NOMO-1 (cell line): ENCODE data around the gene RUNX3.
A peak's percentile ranks its signal among the peaks of the same experiment; 100 is the strongest.

Source experiments
- DNase-seq, 2 experiments: peaks; one replicate each; lab custom pipeline; 2025; ENCODE audit not compliant: unreplicated experiment in 2 of 2; lab: John Stamatoyannopoulos, UW

The RUNX3 gene

GRCh38 chr1:24948079-24948827 lies 18.2 kb upstream of the RUNX3 start:
- DNase-seq: no peak

DNA sequence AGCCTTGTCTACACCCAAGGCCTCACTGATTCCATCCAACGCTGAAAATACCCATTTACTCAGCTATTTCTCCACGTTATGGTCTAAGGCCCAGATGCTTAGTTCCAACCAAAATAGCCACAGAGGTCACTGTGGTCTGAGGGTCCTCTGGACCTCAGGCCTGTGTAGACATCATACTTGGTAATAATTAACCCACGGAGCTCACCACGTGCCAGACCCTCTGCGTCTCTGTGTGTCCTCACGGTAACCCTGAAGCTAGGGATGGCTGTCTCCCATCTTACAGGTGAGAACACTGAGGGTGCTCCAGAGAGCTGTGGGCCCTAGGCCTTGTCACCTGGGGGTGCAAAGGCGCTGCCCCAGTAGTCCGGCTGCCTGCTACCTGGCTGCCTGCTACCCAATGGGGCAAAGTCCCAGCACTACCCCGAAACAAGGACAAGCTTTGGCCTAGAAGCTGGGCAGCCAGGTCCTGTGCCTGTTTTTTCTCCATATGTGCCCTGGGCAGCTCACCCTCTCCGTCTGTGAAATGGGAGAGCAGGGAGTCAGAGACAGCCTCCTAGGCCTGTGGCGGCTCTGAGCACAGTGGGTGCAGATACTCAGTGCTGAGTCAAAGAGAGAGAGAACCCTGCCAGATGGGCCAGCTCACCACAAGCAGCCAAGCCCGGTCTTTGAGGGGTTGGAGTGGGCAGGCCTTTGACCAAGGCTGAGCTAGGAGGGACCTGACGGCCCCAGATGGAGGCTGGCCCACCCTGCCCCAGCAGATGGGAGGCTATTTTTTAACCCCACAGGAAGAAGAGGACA lies 17.0 kb upstream of the RUNX3 start:
- DNase-seq: no peak

DNA sequence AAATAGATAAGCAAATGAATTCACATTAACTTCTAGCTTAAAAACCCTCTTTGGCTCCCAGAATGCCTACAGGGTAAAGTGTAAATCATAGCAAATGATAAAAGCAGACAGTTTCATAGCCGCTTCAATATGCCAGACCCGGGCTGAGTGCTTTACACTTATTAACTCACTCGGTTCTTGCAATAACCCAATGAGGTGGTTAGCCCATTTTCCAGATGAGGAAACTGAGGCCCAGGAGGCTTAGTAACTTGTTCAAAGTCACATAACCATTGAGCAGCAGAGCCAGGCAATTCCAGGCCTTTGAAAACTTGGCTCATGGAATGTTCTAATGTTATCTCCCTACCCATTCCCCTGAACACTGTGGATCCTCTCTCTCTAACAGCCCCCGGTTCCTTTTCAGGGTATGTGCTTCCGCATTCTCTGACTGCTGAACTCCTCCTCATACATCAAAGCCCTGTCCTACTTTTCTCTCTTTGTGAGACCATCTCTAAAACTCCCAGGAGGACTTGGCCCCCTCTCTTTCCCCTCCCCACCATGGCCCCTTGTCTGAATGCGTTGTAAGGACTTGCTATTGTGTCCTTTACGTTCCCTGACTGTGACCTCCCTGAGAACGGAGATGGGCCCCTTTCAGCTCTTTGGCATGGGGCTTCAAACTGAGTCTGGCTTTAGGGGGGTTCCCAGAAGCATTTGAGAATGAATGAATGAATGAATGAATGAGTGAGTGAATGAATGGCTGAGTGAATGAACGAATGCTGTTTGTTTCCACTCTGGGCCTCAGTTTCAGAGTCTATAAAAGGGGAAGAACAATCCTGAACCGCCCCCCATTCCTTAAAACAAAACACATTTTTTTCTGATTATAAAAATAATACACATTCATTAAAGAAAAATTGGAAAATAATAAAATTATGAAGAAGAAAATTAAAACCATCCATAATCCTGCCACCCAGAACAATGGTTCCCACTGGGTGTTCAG lies 15.6 kb upstream of the RUNX3 start:
- DNase-seq: no peak

DNA sequence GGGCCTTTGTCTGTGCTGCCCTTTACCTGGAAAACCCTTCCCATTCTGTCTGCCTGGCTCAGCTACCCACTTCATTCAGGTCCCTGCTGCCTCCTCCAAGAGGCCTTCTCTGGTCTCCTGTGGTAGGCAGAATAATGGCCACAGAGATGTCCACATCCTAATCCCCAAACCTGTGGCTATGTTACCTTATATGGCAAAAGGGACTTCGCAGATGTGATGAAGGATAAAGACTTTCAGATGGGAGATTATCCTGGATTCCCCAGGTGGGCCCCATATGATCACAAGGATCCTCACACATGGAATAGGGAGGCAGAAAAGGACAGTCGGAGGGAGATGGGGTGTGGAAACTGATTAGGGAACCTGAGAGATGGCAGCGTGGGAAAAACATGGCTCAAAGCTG lies 14.2 kb upstream of the RUNX3 start:
- DNase-seq: no peak

DNA sequence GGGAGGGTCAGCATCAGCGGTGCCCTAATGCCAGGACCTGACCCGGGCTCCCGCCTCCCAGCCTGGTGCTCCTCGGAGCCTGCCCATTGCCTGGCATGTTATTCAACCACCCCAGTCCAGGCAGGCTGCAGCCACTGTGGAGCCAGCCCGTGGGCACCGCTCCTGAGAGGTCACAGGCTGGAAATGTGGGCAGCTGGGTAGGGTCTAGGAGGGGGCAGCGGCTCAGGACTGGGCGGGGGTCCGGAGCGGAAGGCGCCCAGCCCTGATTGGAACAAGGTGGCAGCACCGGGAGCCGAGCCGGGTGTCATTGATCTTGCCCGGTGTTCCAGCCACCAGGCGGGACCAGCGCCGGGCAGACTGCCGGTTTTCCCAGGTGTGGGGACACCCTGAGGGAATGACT lies 12.7 kb upstream of the RUNX3 start:
- DNase-seq: no peak

DNA sequence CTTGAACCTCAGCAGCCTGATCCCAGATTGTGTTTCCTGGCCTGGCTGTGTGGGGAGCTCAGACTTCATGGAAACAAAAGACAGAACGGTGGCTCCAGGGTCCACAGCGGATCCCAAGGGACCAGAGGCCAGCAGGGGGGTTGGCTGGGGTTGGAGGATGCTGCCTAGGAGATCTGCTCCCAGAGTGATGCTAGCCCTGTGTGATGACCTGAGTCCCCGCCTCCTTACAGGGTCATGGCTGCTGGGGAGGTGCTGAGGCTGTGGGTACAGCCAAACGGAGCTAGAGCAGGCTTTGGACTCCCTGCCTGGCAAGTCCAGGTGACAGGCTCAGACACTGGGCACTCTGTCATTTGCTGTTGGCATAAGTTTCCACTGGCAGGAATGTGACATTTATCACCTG lies 11.5 kb upstream of the RUNX3 start:
- no peak for DNase-seq

DNA sequence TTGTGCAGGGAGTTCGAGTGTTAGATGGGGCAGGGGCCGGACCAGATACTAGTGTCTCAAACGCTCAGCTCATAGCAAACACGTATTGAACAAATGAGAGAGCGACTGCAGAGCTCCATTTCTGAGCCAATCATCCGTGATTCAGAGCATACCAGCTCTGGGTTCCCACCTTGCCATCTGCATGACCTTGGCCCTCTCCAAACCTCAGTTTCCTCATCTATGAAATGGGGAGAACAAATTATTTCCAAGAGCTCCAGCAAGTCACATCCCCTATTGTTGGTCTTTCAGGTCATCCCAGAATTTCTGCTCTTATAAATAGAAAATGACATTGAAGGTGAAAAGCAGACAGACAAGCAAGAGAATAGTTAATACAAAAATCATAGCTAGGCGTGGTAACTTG lies 10.2 kb upstream of the RUNX3 start:
- no peak for DNase-seq

- no peak for DNase-seq
These were observed 9.7 kb upstream of the RUNX3 start for GRCh38 chr1:24939675-24940193.

DNA sequence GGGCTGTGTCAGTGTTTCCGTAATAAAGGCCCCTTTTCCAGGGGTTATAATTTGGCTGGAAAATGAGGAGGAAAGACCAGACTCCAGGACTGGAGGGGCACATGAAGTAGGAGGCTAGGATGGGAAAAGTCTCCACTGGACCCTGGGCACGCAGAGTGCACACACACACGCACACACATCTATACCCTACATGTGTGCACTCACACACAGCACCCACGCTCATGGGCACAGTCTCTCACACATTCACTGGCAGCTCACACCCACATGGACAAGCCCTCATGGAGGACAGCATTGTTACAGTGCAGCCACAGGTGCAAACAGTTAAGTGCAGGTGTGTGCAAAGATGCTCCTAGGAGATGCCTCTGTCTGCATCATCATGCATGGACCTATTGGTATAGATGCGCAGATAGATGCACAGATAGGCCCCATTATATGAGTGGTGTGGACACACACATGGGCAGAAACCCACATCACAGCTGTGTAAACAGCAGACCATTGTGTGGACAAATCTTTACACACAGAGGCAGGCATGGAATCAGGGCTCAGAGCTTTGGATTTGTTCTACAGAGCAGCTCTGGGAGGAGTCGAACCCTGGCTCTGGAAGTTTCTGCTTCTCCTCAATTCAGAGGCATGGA lies 9.1 kb upstream of the RUNX3 start:
- DNase-seq: no peak

DNA sequence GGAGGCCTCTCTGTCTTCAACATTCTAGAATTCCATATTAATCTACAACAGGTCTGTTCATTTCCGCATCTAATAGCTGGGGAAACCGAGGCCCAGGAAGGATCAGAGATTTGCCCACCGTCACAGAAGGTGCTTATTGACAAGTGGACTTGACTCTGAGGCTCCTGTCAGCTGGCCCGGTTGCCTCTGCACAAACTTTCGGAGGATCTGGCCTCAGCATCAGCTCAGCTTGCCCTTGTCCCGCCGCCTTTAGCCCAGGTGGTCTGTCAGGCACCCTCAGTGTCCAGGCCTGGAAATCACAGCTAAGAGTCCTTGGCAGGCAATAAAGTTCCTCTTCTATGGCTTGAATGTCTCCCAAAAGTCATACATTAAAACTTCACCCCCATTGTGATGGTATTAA lies 8.2 kb upstream of the RUNX3 start:
- no peak for DNase-seq

- DNase-seq: no peak
These were observed 6.6 kb upstream of the RUNX3 start for GRCh38 chr1:24936684-24937083.

- no peak for DNase-seq
These were observed 5.8 kb upstream of the RUNX3 start for GRCh38 chr1:24935615-24936484.

DNA sequence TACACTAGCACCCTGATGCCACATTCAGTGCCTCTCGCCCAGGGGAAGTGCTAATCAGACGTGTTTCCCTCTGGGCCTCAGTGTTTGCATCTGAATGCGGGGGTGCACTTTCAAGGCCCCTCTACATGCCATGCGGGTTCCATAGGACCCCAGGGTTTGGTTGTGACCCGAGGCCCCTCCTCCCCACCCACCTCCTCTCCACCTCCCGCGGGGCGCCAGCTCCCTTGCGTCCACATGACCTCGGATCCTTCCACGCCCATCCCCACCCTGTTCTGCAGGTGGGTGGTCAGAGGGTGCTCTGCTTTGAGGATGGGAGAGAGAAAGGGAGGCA lies 5.1 kb upstream of the RUNX3 start:
- DNase-seq: no peak

GRCh38 chr1:24934310-24935195 lies 4.5 kb upstream of the RUNX3 start:
- no peak for DNase-seq

DNA sequence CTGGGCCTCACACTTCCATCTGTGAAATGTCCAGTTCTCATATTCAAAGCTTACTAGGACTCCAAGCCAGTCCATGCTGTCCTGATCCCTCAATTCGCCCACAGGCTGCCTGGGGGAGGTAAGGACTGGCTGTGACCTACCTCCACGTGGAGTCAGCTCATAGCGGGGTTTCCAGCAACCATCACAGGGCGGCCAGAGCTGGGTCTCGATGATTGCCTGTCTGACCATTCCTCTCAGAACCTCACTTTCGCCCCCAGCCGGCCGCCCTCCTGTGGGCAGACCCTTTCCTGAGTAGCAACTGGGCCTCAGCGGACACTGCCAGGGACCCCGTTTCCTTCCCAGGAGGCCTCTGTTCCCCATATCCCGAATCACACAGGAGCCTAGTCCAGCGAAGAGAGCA lies 3.4 kb upstream of the RUNX3 start:
- no peak for DNase-seq

DNA sequence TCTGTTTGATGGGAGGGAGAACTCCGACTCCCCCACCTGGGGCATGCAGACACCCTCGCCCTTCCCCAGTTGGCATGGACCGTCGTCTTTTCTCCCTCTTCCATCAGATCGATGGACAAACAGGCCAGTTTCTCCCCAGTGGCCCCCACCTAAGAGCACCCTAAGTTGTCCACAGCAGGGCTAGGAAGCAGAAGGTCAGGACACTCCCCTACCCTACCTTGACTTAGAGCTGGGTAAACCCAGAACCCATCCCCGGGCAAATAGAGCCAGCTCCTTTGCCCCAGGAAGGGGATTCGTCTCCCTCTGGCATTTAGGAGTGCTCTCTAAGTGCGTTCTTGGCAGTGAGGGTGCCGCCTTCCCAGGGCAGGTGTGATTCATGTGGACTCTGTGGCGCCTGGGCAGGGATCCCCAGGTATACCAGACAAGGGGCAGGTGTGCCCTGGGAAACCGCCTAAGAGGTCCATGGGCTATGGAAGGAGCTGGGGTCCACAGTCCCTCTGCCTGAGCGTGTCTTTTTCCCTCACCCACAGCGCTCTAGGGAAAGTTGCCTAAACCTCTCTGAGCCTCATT lies 2.7 kb upstream of the RUNX3 start:
- DNase-seq: no peak

- peak; percentile 15 to 20 for DNase-seq
These were observed 2.2 kb upstream of the RUNX3 start for GRCh38 chr1:24932284-24932683.

DNA sequence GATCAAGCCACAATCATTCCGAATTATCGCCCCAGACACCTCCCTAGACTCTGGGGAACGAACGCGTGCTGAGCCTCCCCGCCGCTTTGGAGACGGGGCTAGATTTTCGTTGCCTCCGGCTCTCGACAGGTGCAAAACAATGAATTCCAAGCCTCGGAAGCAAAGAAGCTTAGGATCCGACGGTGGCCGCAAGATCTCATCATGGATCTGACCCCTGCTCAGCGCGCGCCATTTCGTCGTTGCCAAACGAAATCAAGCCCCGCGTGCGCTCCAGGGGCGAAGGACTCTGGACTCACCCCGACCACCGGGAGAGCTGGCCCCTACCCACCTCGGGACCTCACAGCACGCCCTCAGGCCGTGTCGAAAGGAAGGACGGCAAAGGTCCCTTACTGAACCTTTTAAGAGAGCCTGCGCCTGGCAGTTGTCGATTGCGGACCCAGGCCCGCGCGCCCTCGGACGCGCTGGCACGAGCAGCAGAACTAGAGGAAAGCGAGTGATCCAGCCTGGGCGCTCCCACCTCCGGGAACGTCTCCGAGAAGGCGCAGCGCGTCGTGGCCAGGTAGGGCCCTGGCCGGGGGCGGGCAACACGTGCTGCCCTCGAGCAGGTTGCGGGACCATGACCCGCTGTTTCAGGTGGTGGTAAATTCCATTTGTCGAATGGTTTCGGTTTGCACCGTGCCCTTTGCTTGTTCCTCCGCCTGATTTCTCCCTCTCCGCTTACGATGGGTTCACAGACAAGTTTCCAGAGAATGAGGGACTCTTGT lies 1.6 kb upstream of the RUNX3 start:
- no peak for DNase-seq
